OCI-LY3 (cell line): ENCODE data around the gene DLGAP4.

Experiments used
- CTCF ChIP-seq: fragments of 200-600, 300-600 bp; sonication (generic); IDR thresholded peaks from 2 replicates; pipeline ENCODE4 v1.5.1; 2014; ENCODE audit warnings: antibody characterized with exemption, low read length, low read depth
- EZH2phosphoT487 ChIP-seq: fragments of 200-600 bp; shearing (Covaris generic); IDR thresholded peaks from 2 replicates; pipeline ENCODE4 v1.6.1; 2018; ENCODE audit warnings: antibody characterized with exemption, mixed run types, low read depth

DNA sequence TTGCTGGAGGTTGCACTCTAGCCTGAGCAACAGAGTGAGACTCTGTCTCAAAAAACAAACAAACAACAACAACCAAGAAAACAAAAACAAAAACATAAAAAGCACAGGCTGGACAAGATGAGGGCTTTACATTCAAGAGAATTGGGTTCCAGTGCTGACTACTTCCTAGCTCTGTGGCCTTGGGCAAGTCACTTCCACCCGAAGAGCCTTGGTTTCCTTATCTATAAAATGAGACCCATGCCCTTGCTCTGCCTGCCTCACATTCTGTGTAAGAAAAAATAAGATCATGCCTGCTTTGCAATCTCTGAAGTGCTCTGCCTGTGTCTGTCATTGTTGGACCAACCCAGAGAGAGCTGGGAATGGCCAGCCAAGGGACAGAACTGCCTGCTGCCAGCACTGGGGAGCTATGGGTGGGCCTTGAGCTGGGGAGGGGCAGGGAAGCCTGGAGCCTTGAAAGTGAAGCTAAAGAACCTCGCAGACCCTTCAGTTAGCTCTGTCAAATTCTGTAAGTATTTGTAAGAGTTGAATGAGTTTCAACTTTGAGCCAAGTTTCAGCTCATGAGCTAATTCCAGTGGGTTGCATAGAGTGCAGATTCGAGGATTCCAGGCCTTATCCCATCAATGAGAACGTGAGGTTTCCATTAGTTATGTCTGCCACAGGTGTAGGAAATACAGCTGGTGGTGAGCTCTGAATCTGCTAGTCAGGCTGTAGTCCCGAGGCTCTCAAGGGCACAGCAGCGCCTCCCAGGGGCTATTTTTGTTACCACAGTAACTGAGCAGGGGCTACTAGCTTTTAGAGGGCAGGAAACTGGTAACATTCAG is 93.2 kb downstream of the DLGAP4 start:
- peak; percentile 71 for TF ChIP-seq CTCF
- TF ChIP-seq EZH2phosphoT487, result no peak
